Activated T-helper 9 cell treated with anti-CD3 and anti-CD28 coated beads, Interleukin-2, amount 50 U/mL, for 16 hours (primary cell): ENCODE results near the gene TRPM3.

ENCODE experiments used
- DNase-seq: peaks from one replicate; pipeline ENCODE4 v3.0.0-alpha.2; 2020; ENCODE audit warnings: low read depth

Gene TRPM3

GRCh38 chr9:70484232-70485130 lies 636.9 kb downstream of the TRPM3 start:
- no peak for DNase-seq

- no peak for DNase-seq
Observed at GRCh38 chr9:70481471-70481870, 640.0 kb downstream of the TRPM3 start.

GRCh38 chr9:70480405-70480980 lies 640.9 kb downstream of the TRPM3 start:
- DNase-seq = no peak

- DNase-seq = no peak
Observed at GRCh38 chr9:70479880-70480291, 641.5 kb downstream of the TRPM3 start.
